ENCODE measurements around the gene ESF1.

ESF1 gene

DNA sequence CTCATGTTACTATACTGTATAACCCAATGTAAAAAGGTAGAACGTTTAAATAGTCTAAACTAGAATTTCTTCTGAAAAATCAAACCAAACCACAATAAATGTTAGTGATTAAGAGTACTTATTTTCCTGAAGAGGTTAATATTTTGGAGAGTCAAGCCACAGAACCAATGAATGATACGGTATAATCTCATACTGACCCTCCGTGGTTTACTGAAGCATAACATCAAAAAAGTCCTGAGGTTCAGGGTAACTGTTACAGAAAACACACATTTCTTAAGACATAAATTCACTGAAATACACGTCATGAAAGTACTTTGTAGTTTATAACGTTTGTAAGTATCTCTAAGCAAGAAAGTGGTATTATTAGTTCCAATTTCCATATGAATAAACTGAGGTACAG lies 28.9 kb downstream of the ESF1 start:
- no peaks in the 10 kb centered on the region for H3K4me1 ChIP-seq (ENCODE audit: control insufficient read depth in 1 of 2, insufficient read depth in 2 of 2, low read length in 2 of 2)
- H2AFZ ChIP-seq (ENCODE audit: insufficient read depth, low read length, poor library complexity): no peak overlapping the region
- H2BK120ac ChIP-seq (ENCODE audit: insufficient read depth, low read length, poor library complexity): no peak overlapping the region
- no peak overlapping the region for H3K9ac ChIP-seq (ENCODE audit: low read length)
- no peak overlapping the region for H2BK12ac ChIP-seq (ENCODE audit: low read length)
- no peak overlapping the region for H3K18ac ChIP-seq (ENCODE audit: low read length)
- peaks cover 3 to 6% of the 10 kb centered on the region in 2 experiments for H3K36me3 ChIP-seq (ENCODE audit: control insufficient read depth in 1 of 2, insufficient read depth in 2 of 2, low read length in 2 of 2)
- WGBS (ENCODE audit: extremely low coverage, insufficient coverage, insufficient read length): no CpG with 5 or more reads among the region's 5 CpGs
- H3K23ac ChIP-seq (ENCODE audit: low read length): no peak overlapping the region
- no peak overlapping the region for H3K14ac ChIP-seq (ENCODE audit: low read length)
- no peak overlapping the region for H3K4ac ChIP-seq (ENCODE audit: low read depth, low read length)
- H4K8ac ChIP-seq (ENCODE audit: low read depth, low read length): no peak overlapping the region
- no peak overlapping the region for H3K4me3 ChIP-seq (ENCODE audit: low read depth, low read length)
- H3K79me2 ChIP-seq (ENCODE audit: control insufficient read depth, insufficient read depth, low read length, poor library complexity): no peaks in the 10 kb centered on the region
- H3K79me1 ChIP-seq (ENCODE audit: low read length): no peaks in the 10 kb centered on the region
- no peak overlapping the region for H4K91ac ChIP-seq (ENCODE audit: low read depth, low read length)
- no peak overlapping the region for H2BK5ac ChIP-seq (ENCODE audit: low read depth, low read length, poor library complexity)
- no peak overlapping the region for H2AK5ac ChIP-seq (ENCODE audit: low read length)
- H3K4me2 ChIP-seq (ENCODE audit: low read length): no peak overlapping the region
- H3K27ac ChIP-seq (ENCODE audit: low read depth, low read length): no peak overlapping the region
- no peak overlapping the region for H4K12ac ChIP-seq (ENCODE audit: low read depth, low read length)
- H3K27me3 ChIP-seq (ENCODE audit: insufficient read depth, low read length): no peaks in the 10 kb centered on the region
- DNase-seq: no peak
- no peaks in the 10 kb centered on the region for H3K9me3 ChIP-seq (ENCODE audit: insufficient read depth, low read depth, low read length)

DNA sequence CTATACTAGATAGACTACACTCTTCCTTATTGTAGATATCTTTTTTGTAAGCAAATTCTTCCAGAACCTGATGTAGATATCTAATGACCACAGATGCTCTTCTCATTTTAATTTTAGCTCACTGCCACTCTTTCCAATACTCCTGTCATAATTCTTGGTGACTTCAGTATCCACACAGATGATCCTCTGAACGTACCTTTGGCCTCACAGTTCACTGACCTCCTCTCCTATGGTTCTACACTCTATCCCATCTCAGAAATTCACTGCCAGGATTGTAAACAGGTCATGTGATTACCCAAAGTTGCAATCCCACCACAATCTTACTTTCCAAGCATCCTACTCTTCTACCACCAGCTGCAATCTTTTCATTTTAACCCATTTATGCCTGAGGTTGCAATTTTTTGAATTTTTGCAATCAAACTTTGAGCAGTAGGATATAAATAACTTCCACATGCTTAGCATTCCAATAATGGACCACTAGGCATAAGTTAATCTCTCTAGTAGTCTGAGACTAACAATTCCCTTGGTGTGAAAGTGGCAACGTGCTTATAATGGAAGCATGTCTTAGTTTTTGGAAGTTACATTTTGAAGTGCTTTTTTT lies 31.2 kb downstream of the ESF1 start:
- no peak overlapping the region for H3K23ac ChIP-seq (ENCODE audit: low read length)
- no peak overlapping the region for H2BK12ac ChIP-seq (ENCODE audit: low read length)
- no peak overlapping the region for H3K4me2 ChIP-seq (ENCODE audit: low read length)
- H4K91ac ChIP-seq (ENCODE audit: low read depth, low read length): no peak overlapping the region
- no peak overlapping the region for H2BK120ac ChIP-seq (ENCODE audit: insufficient read depth, low read length, poor library complexity)
- no peaks in the 10 kb centered on the region for H3K79me2 ChIP-seq (ENCODE audit: control insufficient read depth, insufficient read depth, low read length, poor library complexity)
- no peaks in the 10 kb centered on the region for H3K79me1 ChIP-seq (ENCODE audit: low read length)
- no peak overlapping the region for H2AFZ ChIP-seq (ENCODE audit: insufficient read depth, low read length, poor library complexity)
- H3K18ac ChIP-seq (ENCODE audit: low read length): no peak overlapping the region
- no peaks in the 10 kb centered on the region for H3K4me1 ChIP-seq (ENCODE audit: control insufficient read depth in 1 of 2, insufficient read depth in 2 of 2, low read length in 2 of 2)
- no peak overlapping the region for H3K14ac ChIP-seq (ENCODE audit: low read length)
- no peaks in the 10 kb centered on the region for H3K9me3 ChIP-seq (ENCODE audit: insufficient read depth, low read depth, low read length)
- WGBS (ENCODE audit: extremely low coverage, insufficient coverage, insufficient read length): no CpG with 5 or more reads among the region's 2 CpGs
- no peak overlapping the region for H3K27ac ChIP-seq (ENCODE audit: low read depth, low read length)
- H3K9ac ChIP-seq (ENCODE audit: low read length): no peak overlapping the region
- no peak overlapping the region for H3K4me3 ChIP-seq (ENCODE audit: low read depth, low read length)
- no peak overlapping the region for H3K4ac ChIP-seq (ENCODE audit: low read depth, low read length)
- no peaks in the 10 kb centered on the region for H3K27me3 ChIP-seq (ENCODE audit: insufficient read depth, low read length)
- peaks cover 1 to 7% of the 10 kb centered on the region in 2 experiments for H3K36me3 ChIP-seq (ENCODE audit: control insufficient read depth in 1 of 2, insufficient read depth in 2 of 2, low read length in 2 of 2)
- H4K12ac ChIP-seq (ENCODE audit: low read depth, low read length): no peak overlapping the region
- DNase-seq: no peak
- no peak overlapping the region for H2BK5ac ChIP-seq (ENCODE audit: low read depth, low read length, poor library complexity)
- H4K8ac ChIP-seq (ENCODE audit: low read depth, low read length): no peak overlapping the region
- H2AK5ac ChIP-seq (ENCODE audit: low read length): no peak overlapping the region

DNA sequence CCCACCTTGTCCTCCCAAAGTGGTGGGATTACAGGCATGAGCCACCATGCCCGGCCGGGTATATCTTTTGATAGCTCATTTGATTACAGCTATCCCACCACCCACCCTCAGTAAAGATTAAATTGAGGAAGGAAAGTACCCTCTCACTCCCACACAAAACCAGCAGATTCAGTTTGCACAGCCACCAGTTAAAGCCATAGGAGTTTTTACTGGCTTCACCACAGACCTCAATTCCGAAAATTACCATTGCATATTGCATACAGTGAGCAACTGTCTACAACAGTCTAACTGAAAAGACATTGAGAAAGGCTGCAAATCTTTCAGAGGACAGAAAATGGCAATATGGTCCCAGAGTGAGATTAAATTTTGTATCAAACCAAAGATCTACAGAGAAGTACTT lies 34.9 kb downstream of the ESF1 start:
- no peak overlapping the region for H3K23ac ChIP-seq (ENCODE audit: low read length)
- H2BK12ac ChIP-seq (ENCODE audit: low read length): no peak overlapping the region
- no peak overlapping the region for H2BK120ac ChIP-seq (ENCODE audit: insufficient read depth, low read length, poor library complexity)
- H3K27ac ChIP-seq (ENCODE audit: low read depth, low read length): no peak overlapping the region
- no peaks in the 10 kb centered on the region for H3K79me2 ChIP-seq (ENCODE audit: control insufficient read depth, insufficient read depth, low read length, poor library complexity)
- DNase-seq: no peak
- WGBS (ENCODE audit: extremely low coverage, insufficient coverage, insufficient read length): no CpG with 5 or more reads among the region's 3 CpGs
- no peak overlapping the region for H3K14ac ChIP-seq (ENCODE audit: low read length)
- H2BK5ac ChIP-seq (ENCODE audit: low read depth, low read length, poor library complexity): no peak overlapping the region
- H3K4ac ChIP-seq (ENCODE audit: low read depth, low read length): no peak overlapping the region
- H4K12ac ChIP-seq (ENCODE audit: low read depth, low read length): no peak overlapping the region
- H3K18ac ChIP-seq (ENCODE audit: low read length): no peak overlapping the region
- H4K91ac ChIP-seq (ENCODE audit: low read depth, low read length): no peak overlapping the region
- no peak overlapping the region for H2AK5ac ChIP-seq (ENCODE audit: low read length)
- H3K36me3 ChIP-seq (ENCODE audit: control insufficient read depth in 1 of 2, insufficient read depth in 2 of 2, low read length in 2 of 2): peaks cover under 1 to 4% of the 10 kb centered on the region in 2 experiments
- H3K79me1 ChIP-seq (ENCODE audit: low read length): no peaks in the 10 kb centered on the region
- H2AFZ ChIP-seq (ENCODE audit: insufficient read depth, low read length, poor library complexity): no peak overlapping the region
- no peaks in the 10 kb centered on the region for H3K4me1 ChIP-seq (ENCODE audit: control insufficient read depth in 1 of 2, insufficient read depth in 2 of 2, low read length in 2 of 2)
- H3K4me3 ChIP-seq (ENCODE audit: low read depth, low read length): no peak overlapping the region
- H3K9me3 ChIP-seq (ENCODE audit: insufficient read depth, low read depth, low read length): no peaks in the 10 kb centered on the region
- H3K27me3 ChIP-seq (ENCODE audit: insufficient read depth, low read length): no peaks in the 10 kb centered on the region
- H3K4me2 ChIP-seq (ENCODE audit: low read length): no peak overlapping the region
- no peak overlapping the region for H3K9ac ChIP-seq (ENCODE audit: low read length)
- no peak overlapping the region for H4K8ac ChIP-seq (ENCODE audit: low read depth, low read length)

DNA sequence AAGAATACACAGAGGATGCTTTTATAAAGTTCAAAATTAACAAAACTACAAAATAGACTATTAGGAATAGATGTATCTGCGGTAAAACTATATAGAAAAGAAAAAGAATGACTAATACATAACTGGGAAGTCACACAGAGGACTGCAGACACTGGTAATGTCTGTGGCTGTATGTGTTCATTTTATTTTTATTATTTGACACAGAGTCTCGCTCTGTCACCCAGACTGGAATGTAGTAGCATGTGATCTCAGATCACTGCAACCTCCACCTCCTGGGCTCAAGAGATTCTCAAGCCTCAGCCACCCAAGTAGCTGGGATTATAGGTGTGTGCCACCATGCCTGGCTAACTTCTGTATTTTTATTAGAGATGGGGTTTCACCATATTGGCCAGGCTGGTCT lies 38.9 kb downstream of the ESF1 start:
- Histone ChIP-seq H3K9ac (ENCODE audit: low read length) (no peak overlapping the region), H3K18ac (ENCODE audit: low read length) (no peak overlapping the region), H4K8ac (ENCODE audit: low read depth, low read length) (no peak overlapping the region), H3K4me1 (ENCODE audit: control insufficient read depth in 1 of 2, insufficient read depth in 2 of 2, low read length in 2 of 2) (no peaks in the 10 kb centered on the region), H2BK120ac (ENCODE audit: insufficient read depth, low read length, poor library complexity) (no peak overlapping the region), H3K14ac (ENCODE audit: low read length) (no peak overlapping the region), H2BK12ac (ENCODE audit: low read length) (no peak overlapping the region), H3K79me1 (ENCODE audit: low read length) (no peaks in the 10 kb centered on the region), H4K12ac (ENCODE audit: low read depth, low read length) (no peak overlapping the region), H3K27ac (ENCODE audit: low read depth, low read length) (no peak overlapping the region), H2AFZ (ENCODE audit: insufficient read depth, low read length, poor library complexity) (no peak overlapping the region), H2BK5ac (ENCODE audit: low read depth, low read length, poor library complexity) (no peak overlapping the region), H3K4ac (ENCODE audit: low read depth, low read length) (no peak overlapping the region), H2AK5ac (ENCODE audit: low read length) (no peak overlapping the region), H3K79me2 (ENCODE audit: control insufficient read depth, insufficient read depth, low read length, poor library complexity) (no peaks in the 10 kb centered on the region), H3K23ac (ENCODE audit: low read length) (no peak overlapping the region), H3K4me2 (ENCODE audit: low read length) (no peak overlapping the region), H4K91ac (ENCODE audit: low read depth, low read length) (no peak overlapping the region), H3K9me3 (ENCODE audit: insufficient read depth, low read depth, low read length) (no peaks in the 10 kb centered on the region), H3K27me3 (ENCODE audit: insufficient read depth, low read length) (no peaks in the 10 kb centered on the region), H3K36me3 (ENCODE audit: control insufficient read depth in 1 of 2, insufficient read depth in 2 of 2, low read length in 2 of 2) (peaks cover 3 to 7% of the 10 kb centered on the region in 2 experiments), H3K4me3 (ENCODE audit: low read depth, low read length) (no peak overlapping the region)
- WGBS (ENCODE audit: extremely low coverage, insufficient coverage, insufficient read length): no CpG with 5 or more reads among the region's 2 CpGs
- DNase-seq: no peak

All from trophoblast cell (in vitro differentiated cells and primary cell).